Measurements from ENCODE around the gene HRCT1.

DNA sequence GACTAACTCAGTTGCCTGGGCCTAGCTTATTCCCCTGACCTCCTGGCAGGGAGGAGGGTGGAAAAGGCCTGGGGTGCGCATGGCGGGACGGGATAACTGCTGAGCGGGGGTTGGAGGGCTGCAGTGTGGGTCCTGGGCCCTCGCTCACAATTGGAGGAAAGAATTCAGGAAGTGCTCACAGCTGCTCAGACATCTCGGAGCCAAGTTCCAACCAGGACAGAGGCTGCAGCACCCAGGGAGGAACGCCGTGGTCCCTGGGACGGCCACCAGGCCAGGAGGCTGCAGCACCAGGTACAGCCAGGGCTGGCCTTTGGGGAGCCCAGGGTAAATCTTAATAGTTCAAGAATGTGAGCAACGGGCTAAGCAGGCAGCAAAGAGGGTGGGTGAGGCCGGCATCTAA is 3.3 kb downstream of the HRCT1 start, which contains the start of gene SPAAR:
- TF ChIP-seq, protein P1, sequence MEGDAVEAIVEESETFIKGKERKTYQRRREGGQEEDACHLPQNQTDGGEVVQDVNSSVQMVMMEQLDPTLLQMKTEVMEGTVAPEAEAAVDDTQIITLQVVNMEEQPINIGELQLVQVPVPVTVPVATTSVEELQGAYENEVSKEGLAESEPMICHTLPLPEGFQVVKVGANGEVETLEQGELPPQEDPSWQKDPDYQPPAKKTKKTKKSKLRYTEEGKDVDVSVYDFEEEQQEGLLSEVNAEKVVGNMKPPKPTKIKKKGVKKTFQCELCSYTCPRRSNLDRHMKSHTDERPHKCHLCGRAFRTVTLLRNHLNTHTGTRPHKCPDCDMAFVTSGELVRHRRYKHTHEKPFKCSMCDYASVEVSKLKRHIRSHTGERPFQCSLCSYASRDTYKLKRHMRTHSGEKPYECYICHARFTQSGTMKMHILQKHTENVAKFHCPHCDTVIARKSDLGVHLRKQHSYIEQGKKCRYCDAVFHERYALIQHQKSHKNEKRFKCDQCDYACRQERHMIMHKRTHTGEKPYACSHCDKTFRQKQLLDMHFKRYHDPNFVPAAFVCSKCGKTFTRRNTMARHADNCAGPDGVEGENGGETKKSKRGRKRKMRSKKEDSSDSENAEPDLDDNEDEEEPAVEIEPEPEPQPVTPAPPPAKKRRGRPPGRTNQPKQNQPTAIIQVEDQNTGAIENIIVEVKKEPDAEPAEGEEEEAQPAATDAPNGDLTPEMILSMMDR (conservative IDR thresholded peaks at IDR 0.05; ENCODE audit: low read depth, low read length), result no peak
- no peak for TF ChIP-seq EZH2 (IDR thresholded peaks at IDR 0.05; ENCODE audit: borderline replicate concordance, low read depth, low read length, poor library complexity, severe bottlenecking)
